HEK293 (cell line): Measurements from ENCODE around the gene OAS2.
A peak's percentile ranks its signal among the peaks of the same experiment; 100 is the strongest.

Source experiments
- CTCF ChIA-PET: fragments of 350-600 bp; formaldehyde crosslinking; extraction: SDS; loops from one replicate; lab custom pipeline; 2021; ENCODE audit warnings: antibody characterized with exemption; lab: Yijun Ruan, JAX
- POLR2A ChIA-PET: fragments of 300-600 bp; formaldehyde crosslinking; extraction: SDS; loops from one replicate; lab custom pipeline; 2020; ENCODE audit warnings: antibody characterized with exemption, inconsistent platforms; lab: Yijun Ruan, JAX
- H3K27ac ChIP-seq: fragments of 200-500 bp; sonication (Bioruptor generic); 2 replicates; pipeline ENCODE4 v1.5.1; 2014; ENCODE audit warnings: low read depth, low read length, control low read depth, inconsistent platforms; ENCODE audit errors: extremely low read depth
- H3K36me3 ChIP-seq, 2 experiments: fragments of 200-500 bp in 1 of 2; sonication (Bioruptor generic) in 1 of 2; 1 replicate in 1 of 2; 2 replicates in 1 of 2; pipeline ENCODE4 v1.5.1; 2014 to 2017; ENCODE audit warnings: inconsistent platforms in 2 of 2, low read length in 2 of 2; ENCODE audit not compliant: control insufficient read depth in 2 of 2, insufficient read depth in 1 of 2
- H3K4me1 ChIP-seq: fragments of 200-500 bp; sonication (Bioruptor generic); 2 replicates; pipeline ENCODE4 v1.5.1; 2014; ENCODE audit warnings: mild to moderate bottlenecking, low read length, inconsistent platforms; ENCODE audit not compliant: control insufficient read depth, insufficient read depth
- H3K4me3 ChIP-seq: 2 replicates; pipeline ENCODE4 v1.5.1; 2011; ENCODE audit warnings: low read depth, mild to moderate bottlenecking, control low read depth, low read length, moderate library complexity
- H3K9me3 ChIP-seq: fragments of 200-500 bp; sonication (Bioruptor generic); 2 replicates; pipeline ENCODE4 v1.5.1; 2014; ENCODE audit warnings: low read depth, low read length, inconsistent platforms; ENCODE audit not compliant: control insufficient read depth, insufficient read depth
- HOXD13 ChIP-seq: sonication (generic); formaldehyde crosslinking; IDR thresholded peaks from 2 replicates; pipeline ENCODE4 v1.8.0; 2022; ENCODE audit warnings: missing genetic modification reagents, borderline replicate concordance
- PRDM1 ChIP-seq: fragments of 450-650 bp; formaldehyde crosslinking; IDR thresholded peaks from 2 replicates; pipeline ENCODE4; 2016; ENCODE audit warnings: missing biosample characterization, missing genetic modification characterization
- SP3 ChIP-seq: fragments of 450-650 bp; formaldehyde crosslinking; IDR thresholded peaks from 2 replicates; pipeline ENCODE4 v1.5.1; 2016; ENCODE audit warnings: missing biosample characterization, missing genetic modification characterization
- ZFP41 ChIP-seq: fragments of 450-650 bp; formaldehyde crosslinking; IDR thresholded peaks from 2 replicates; pipeline ENCODE4 v1.5.1; 2016; ENCODE audit warnings: missing biosample characterization, missing genetic modification characterization, borderline replicate concordance
- ZNF146 ChIP-seq: fragments of 450-650 bp; formaldehyde crosslinking; IDR thresholded peaks from 2 replicates; pipeline ENCODE4 v1.5.1; 2016; ENCODE audit warnings: missing biosample characterization, missing genetic modification characterization
- ZNF16 ChIP-seq: fragments of 450-650 bp; formaldehyde crosslinking; IDR thresholded peaks from 2 replicates; pipeline ENCODE4 v1.5.1; 2016; ENCODE audit warnings: low read depth, missing biosample characterization, missing genetic modification characterization
- ZNF23 ChIP-seq: fragments of 450-650 bp; formaldehyde crosslinking; IDR thresholded peaks from 2 replicates; pipeline ENCODE4 v1.5.1; 2016; ENCODE audit warnings: missing biosample characterization, missing genetic modification characterization, borderline replicate concordance
- ZNF239 ChIP-seq: fragments of 450-650 bp; formaldehyde crosslinking; IDR thresholded peaks from 2 replicates; pipeline ENCODE4 v1.5.1; 2016; ENCODE audit warnings: missing biosample characterization, missing genetic modification characterization
- ZNF341 ChIP-seq: fragments of 450-650 bp; formaldehyde crosslinking; IDR thresholded peaks from 2 replicates; pipeline ENCODE4; 2016; ENCODE audit warnings: low read depth, missing biosample characterization, missing genetic modification characterization
- ZNF426 ChIP-seq: fragments of 450-650 bp; formaldehyde crosslinking; IDR thresholded peaks from 2 replicates; pipeline ENCODE4 v1.5.1; 2017; ENCODE audit warnings: missing biosample characterization, missing genetic modification characterization, mild to moderate bottlenecking, inconsistent platforms, moderate library complexity
- ZNF510 ChIP-seq: fragments of 450-650 bp; formaldehyde crosslinking; IDR thresholded peaks from 2 replicates; pipeline ENCODE4 v1.5.1; 2018; ENCODE audit warnings: mild to moderate bottlenecking, missing genetic modification characterization, missing biosample characterization; ENCODE audit not compliant: insufficient replicate concordance
- ZNF544 ChIP-seq: fragments of 450-650 bp; formaldehyde crosslinking; IDR thresholded peaks from 2 replicates; pipeline ENCODE4 v1.5.0; 2017; ENCODE audit warnings: missing biosample characterization, missing genetic modification characterization
- ZNF596 ChIP-seq: fragments of 450-650 bp; IDR thresholded peaks from 2 replicates; pipeline ENCODE4 v1.5.0; 2018; ENCODE audit warnings: missing biosample characterization, mild to moderate bottlenecking, missing genetic modification characterization, moderate library complexity
- ZNF629 ChIP-seq: fragments of 450-650 bp; formaldehyde crosslinking; IDR thresholded peaks from 2 replicates; pipeline ENCODE4 v1.5.1; 2017; ENCODE audit warnings: missing biosample characterization, missing genetic modification characterization
- ZNF837 ChIP-seq: fragments of 450-650 bp; formaldehyde crosslinking; IDR thresholded peaks from 2 replicates; pipeline ENCODE4 v1.5.1; 2016; ENCODE audit warnings: missing biosample characterization, missing genetic modification characterization
- TF ChIP-seq, protein P1 (sequence below): fragments of 450-650 bp; formaldehyde crosslinking; conservative IDR thresholded peaks from 2 replicates; pipeline ENCODE4 v1.5.1; 2016; ENCODE audit warnings: low read depth, missing biosample characterization, missing genetic modification characterization
- TF ChIP-seq, protein P2 (sequence below): fragments of 450-650 bp; formaldehyde crosslinking; IDR thresholded peaks from 2 replicates; pipeline ENCODE4 v1.5.0; 2017; ENCODE audit warnings: missing biosample characterization, missing genetic modification characterization, borderline replicate concordance
- TF ChIP-seq, protein P3 (sequence below): fragments of 450-650 bp; formaldehyde crosslinking; IDR thresholded peaks from 2 replicates; pipeline ENCODE4 v1.5.1; 2016; ENCODE audit warnings: missing biosample characterization, missing genetic modification characterization, borderline replicate concordance

OAS2 gene

DNA sequence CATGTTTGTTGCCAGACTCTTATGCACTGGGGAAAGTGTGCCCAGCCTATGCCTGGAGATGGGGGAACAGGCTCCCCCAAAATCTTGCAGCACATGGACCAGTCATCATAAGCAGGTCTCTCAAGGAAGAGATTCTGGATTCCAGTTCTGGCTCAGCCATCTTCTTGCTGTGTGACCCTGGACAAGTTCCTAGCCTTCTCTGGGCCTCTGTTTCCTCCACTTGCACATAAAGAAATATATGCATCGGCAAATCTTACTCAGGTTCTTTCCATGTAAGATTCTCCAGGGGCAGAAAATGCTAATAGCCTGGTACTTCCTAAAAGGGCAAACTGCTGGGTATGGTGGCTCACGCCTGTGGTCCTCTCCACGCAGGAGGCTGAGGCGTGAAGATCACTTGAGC lies 32.8 kb upstream of the OAS2 start (continued):
- TF ChIP-seq ZFP41 (tag by site-specific recombination): no peak
- no peak for TF ChIP-seq SP3

DNA sequence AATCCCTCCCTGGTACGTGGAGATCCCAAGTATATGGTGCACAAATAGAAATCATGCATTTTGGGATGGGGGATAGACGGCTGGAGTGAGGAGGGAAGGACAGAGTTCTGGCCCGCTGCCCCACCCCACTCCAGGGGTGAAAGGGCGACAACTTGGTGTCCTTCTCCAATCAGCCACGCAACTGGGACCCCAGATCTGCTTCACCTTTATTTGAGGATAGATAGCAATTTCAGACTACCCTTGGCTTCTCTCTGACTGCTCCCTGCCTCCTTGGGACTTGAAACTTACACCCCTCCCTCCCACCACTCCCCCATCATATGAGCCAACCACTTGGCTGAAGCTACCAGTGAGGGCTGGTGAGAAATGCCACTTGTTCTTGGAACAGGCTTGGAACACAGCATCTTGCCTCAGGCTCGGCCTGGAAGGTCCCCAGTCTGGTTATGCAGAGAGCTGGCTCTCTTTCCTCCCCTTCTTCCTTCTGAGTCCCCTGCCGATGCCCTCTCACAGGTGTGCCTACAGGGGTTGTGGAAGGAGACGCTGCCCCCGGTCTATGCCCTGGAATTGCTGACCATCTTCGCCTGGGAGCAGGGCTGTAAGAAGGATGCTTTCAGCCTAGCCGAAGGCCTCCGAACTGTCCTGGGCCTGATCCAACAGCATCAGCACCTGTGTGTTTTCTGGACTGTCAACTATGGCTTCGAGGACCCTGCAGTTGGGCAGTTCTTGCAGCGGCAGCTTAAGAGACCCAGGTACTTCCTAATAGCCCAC lies 31.9 kb upstream of the OAS2 start:
- CTCF ChIA-PET: no interaction called here
- H3K4me3 ChIP-seq: no peak overlapping the region
- POLR2A ChIA-PET: no interaction called here
- H3K27ac ChIP-seq: no peak overlapping the region
- TF ChIP-seq ZNF629 (tag by site-specific recombination) (no peak), ZNF426 (tag by site-specific recombination) (no peak), ZNF239 (tag by site-specific recombination) (no peak), ZNF510 (tag by site-specific recombination) (no peak), ZNF837 (tag by site-specific recombination) (no peak), ZNF341 (tag by site-specific recombination) (no peak), ZNF23 (tag by site-specific recombination) (no peak)
- TF ChIP-seq, protein P1, sequence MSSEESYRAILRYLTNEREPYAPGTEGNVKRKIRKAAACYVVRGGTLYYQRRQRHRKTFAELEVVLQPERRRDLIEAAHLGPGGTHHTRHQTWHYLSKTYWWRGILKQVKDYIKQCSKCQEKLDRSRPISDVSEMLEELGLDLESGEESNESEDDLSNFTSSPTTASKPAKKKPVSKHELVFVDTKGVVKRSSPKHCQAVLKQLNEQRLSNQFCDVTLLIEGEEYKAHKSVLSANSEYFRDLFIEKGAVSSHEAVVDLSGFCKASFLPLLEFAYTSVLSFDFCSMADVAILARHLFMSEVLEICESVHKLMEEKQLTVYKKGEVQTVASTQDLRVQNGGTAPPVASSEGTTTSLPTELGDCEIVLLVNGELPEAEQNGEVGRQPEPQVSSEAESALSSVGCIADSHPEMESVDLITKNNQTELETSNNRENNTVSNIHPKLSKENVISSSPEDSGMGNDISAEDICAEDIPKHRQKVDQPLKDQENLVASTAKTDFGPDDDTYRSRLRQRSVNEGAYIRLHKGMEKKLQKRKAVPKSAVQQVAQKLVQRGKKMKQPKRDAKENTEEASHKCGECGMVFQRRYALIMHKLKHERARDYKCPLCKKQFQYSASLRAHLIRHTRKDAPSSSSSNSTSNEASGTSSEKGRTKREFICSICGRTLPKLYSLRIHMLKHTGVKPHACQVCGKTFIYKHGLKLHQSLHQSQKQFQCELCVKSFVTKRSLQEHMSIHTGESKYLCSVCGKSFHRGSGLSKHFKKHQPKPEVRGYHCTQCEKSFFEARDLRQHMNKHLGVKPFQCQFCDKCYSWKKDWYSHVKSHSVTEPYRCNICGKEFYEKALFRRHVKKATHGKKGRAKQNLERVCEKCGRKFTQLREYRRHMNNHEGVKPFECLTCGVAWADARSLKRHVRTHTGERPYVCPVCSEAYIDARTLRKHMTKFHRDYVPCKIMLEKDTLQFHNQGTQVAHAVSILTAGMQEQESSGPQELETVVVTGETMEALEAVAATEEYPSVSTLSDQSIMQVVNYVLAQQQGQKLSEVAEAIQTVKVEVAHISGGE (tag by site-specific recombination): no peak
- TF ChIP-seq, protein P2, sequence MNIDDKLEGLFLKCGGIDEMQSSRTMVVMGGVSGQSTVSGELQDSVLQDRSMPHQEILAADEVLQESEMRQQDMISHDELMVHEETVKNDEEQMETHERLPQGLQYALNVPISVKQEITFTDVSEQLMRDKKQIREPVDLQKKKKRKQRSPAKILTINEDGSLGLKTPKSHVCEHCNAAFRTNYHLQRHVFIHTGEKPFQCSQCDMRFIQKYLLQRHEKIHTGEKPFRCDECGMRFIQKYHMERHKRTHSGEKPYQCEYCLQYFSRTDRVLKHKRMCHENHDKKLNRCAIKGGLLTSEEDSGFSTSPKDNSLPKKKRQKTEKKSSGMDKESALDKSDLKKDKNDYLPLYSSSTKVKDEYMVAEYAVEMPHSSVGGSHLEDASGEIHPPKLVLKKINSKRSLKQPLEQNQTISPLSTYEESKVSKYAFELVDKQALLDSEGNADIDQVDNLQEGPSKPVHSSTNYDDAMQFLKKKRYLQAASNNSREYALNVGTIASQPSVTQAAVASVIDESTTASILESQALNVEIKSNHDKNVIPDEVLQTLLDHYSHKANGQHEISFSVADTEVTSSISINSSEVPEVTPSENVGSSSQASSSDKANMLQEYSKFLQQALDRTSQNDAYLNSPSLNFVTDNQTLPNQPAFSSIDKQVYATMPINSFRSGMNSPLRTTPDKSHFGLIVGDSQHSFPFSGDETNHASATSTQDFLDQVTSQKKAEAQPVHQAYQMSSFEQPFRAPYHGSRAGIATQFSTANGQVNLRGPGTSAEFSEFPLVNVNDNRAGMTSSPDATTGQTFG (tag by site-specific recombination): no peak
- TF ChIP-seq, all 188 proteins: peak for 0
- Histone ChIP-seq H3K36me3 (peaks cover 0 to 10% of the 10 kb centered on the region in 2 experiments; a peak in 1 of 3 replicates), H3K9me3 (no peaks in the 10 kb centered on the region), H3K4me1 (no peaks in the 10 kb centered on the region)

DNA sequence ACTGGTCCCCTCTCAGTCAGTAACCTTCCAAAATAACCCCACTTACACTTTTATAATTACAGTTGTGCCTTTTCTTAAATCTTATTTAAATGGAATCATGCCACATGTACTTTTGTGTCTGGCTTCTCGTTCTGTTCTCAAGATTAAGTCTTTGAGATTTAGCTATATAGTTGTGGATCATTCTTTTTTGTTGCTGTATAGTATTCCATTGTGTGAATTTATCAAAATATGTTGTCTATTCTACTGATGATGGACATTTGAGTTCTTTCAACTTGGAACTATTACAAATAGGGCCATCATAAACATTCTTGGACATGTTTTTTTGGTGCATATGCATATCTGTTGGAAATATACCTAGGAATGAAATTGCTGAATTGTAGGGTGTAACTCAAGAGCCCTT lies 31.0 kb upstream of the OAS2 start:
- H3K4me1 ChIP-seq: no peaks in the 10 kb centered on the region
- ChIA-PET POLR2A (no interaction called here), CTCF (no interaction called here)
- H3K4me3 ChIP-seq: no peak overlapping the region
- H3K9me3 ChIP-seq: no peaks in the 10 kb centered on the region
- peaks cover 0 to 10% of the 10 kb centered on the region in 2 experiments; a peak in 1 of 3 replicates for H3K36me3 ChIP-seq
- H3K27ac ChIP-seq: no peak overlapping the region
- no peak for TF ChIP-seq ZNF16
- TF ChIP-seq SP3: no peak
- peak; percentile 84 for TF ChIP-seq ZNF146 (tag by site-specific recombination)
- no peak for TF ChIP-seq ZNF544
- no peak for TF ChIP-seq HOXD13
- TF ChIP-seq, protein P3, sequence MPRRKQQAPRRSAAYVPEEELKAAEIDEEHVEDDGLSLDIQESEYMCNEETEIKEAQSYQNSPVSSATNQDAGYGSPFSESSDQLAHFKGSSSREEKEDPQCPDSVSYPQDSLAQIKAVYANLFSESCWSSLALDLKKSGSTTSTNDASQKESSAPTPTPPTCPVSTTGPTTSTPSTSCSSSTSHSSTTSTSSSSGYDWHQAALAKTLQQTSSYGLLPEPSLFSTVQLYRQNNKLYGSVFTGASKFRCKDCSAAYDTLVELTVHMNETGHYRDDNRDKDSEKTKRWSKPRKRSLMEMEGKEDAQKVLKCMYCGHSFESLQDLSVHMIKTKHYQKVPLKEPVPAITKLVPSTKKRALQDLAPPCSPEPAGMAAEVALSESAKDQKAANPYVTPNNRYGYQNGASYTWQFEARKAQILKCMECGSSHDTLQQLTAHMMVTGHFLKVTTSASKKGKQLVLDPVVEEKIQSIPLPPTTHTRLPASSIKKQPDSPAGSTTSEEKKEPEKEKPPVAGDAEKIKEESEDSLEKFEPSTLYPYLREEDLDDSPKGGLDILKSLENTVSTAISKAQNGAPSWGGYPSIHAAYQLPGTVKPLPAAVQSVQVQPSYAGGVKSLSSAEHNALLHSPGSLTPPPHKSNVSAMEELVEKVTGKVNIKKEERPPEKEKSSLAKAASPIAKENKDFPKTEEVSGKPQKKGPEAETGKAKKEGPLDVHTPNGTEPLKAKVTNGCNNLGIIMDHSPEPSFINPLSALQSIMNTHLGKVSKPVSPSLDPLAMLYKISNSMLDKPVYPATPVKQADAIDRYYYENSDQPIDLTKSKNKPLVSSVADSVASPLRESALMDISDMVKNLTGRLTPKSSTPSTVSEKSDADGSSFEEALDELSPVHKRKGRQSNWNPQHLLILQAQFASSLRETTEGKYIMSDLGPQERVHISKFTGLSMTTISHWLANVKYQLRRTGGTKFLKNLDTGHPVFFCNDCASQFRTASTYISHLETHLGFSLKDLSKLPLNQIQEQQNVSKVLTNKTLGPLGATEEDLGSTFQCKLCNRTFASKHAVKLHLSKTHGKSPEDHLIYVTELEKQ (tag by site-specific recombination): no peak
- no peak for TF ChIP-seq ZNF596
- TF ChIP-seq PRDM1 (tag by site-specific recombination): no peak
